Ureter (tissue), 1 donor: ENCODE measurements around the gene CLDN25. TPM values are rescaled to one million over a fixed set of nuclear protein-coding genes. Genes with fewer than 3 reads are reported as not detected.
"Not testable (repeated sequence)": the region's sequence is repeated elsewhere in the genome, so short reads cannot be mapped to it uniquely, and the experiment has no call there.

ENCODE experiments used
- DNase-seq: peaks from one replicate; pipeline ENCODE4 v3.0.0-alpha.2; 2020; ENCODE audit warnings: low spot score
- total RNA-seq: library from RNA; stranded (reverse); gene quantifications from one replicate; pipeline ENCODE4 v1.2.4, GENCODE V29; 2023
- donor health status: DM: yes; HTN: yes; CAD: no.

Gene CLDN25
- total RNA-seq, result not detected

GRCh38 chr11:113779496-113779895, at the start of gene CLDN25:
Gene CLDN25 (plus strand): TSS chr11:113779796. CDS start chr11:113779796, 0 bp downstream.
- DNase-seq, result no peak

- DNase-seq, result no peak
Observed at GRCh38 chr11:113730887-113731726, 48.5 kb upstream of the CLDN25 start.

GRCh38 chr11:113732092-113732491, 47.5 kb upstream of the CLDN25 start:
- DNase-seq, result no peak

GRCh38 chr11:113736323-113736722, 43.3 kb upstream of the CLDN25 start:
- DNase-seq, result no peak

- no peak for DNase-seq
Observed at GRCh38 chr11:113752932-113753331, 26.7 kb upstream of the CLDN25 start.

GRCh38 chr11:113760241-113760640, 19.4 kb upstream of the CLDN25 start:
- DNase-seq, result no peak

- DNase-seq, result not testable (repeated sequence)
Observed at GRCh38 chr11:113763040-113763439, 16.6 kb upstream of the CLDN25 start.

GRCh38 chr11:113764527-113765219, 14.9 kb upstream of the CLDN25 start:
- no peak for DNase-seq

GRCh38 chr11:113771964-113772363, 7.6 kb upstream of the CLDN25 start:
- DNase-seq, result no peak

- no peak for DNase-seq
Observed at GRCh38 chr11:113773092-113773415, 6.5 kb upstream of the CLDN25 start.

GRCh38 chr11:113773416-113774173, 6.0 kb upstream of the CLDN25 start, which contains the start of gene ZW10:
Gene ZW10 (minus strand): TSS chr11:113773692. CDS start chr11:113773666, 26 bp downstream.
- peak; percentile 97 for DNase-seq

- no peak for DNase-seq
Observed at GRCh38 chr11:113774174-113774503, 5.5 kb upstream of the CLDN25 start.

GRCh38 chr11:113778111-113778910, 1.3 kb upstream of the CLDN25 start:
- peak; percentile 53 for DNase-seq

- DNase-seq, result no peak
Observed at GRCh38 chr11:113781682-113782081, 2.1 kb downstream of the CLDN25 start.

GRCh38 chr11:113782134-113782533, 2.5 kb downstream of the CLDN25 start:
- no peak for DNase-seq

- DNase-seq, result not testable (repeated sequence)
Observed at GRCh38 chr11:113789016-113789415, 9.4 kb downstream of the CLDN25 start.

GRCh38 chr11:113789675-113790320, 10.2 kb downstream of the CLDN25 start:
- DNase-seq, result no peak

- DNase-seq, result no peak
Observed at GRCh38 chr11:113796663-113797259, 17.2 kb downstream of the CLDN25 start.

GRCh38 chr11:113802621-113803020, 23.0 kb downstream of the CLDN25 start:
- no peak for DNase-seq

GRCh38 chr11:113805640-113806039, 26.0 kb downstream of the CLDN25 start:
- DNase-seq, result no peak

- no peak for DNase-seq
Observed at GRCh38 chr11:113806406-113806805, 26.8 kb downstream of the CLDN25 start.
